HG03571 (cell line): Measurements from ENCODE around the gene GAST.

Experiments used
- ATAC-seq: cut with Tn5 transposase; IDR thresholded peaks from one replicate; pipeline ENCODE4 v1.9.1; 2021; ENCODE audit not compliant: unreplicated experiment

GAST gene

GRCh38 chr17:41707803-41708669, 4.1 kb upstream of the GAST start:
- no peak for ATAC-seq

GRCh38 chr17:41710472-41711090, 1.6 kb upstream of the GAST start:
- no peak for ATAC-seq

GRCh38 chr17:41717408-41718286, 5.5 kb downstream of the GAST start:
- no peak for ATAC-seq

- no peak for ATAC-seq
These were observed 6.1 kb downstream of the GAST start for GRCh38 chr17:41718287-41718645.

- ATAC-seq = no peak
These were observed 10.1 kb downstream of the GAST start for GRCh38 chr17:41722231-41722630.

- no peak for ATAC-seq
These were observed 11.8 kb downstream of the GAST start for GRCh38 chr17:41723801-41724475.

- no peak for ATAC-seq
These were observed 12.4 kb downstream of the GAST start for GRCh38 chr17:41724476-41725050.

- ATAC-seq = no peak
These were observed 13.0 kb downstream of the GAST start for GRCh38 chr17:41725134-41725533.

GRCh38 chr17:41728056-41728455, 15.9 kb downstream of the GAST start:
- ATAC-seq = no peak

- ATAC-seq = no peak
These were observed 18.3 kb downstream of the GAST start for GRCh38 chr17:41730479-41730878.

- no peak for ATAC-seq
These were observed 19.7 kb downstream of the GAST start for GRCh38 chr17:41731836-41732235.

- ATAC-seq = no peak
These were observed 21.4 kb downstream of the GAST start for GRCh38 chr17:41733348-41734138.

- ATAC-seq = no peak
These were observed 22.2 kb downstream of the GAST start, which contains the start of gene HAP1 for GRCh38 chr17:41734139-41734948. HAP1 (minus strand) TSS chr17:41734643; CDS start chr17:41734634, 9 bp downstream.

- no peak for ATAC-seq
These were observed 22.8 kb downstream of the GAST start for GRCh38 chr17:41734949-41735313.

GRCh38 chr17:41735744-41736143, 23.6 kb downstream of the GAST start:
- no peak for ATAC-seq

GRCh38 chr17:41736983-41737679, 25.0 kb downstream of the GAST start:
- ATAC-seq = no peak

- no peak for ATAC-seq
These were observed 25.5 kb downstream of the GAST start for GRCh38 chr17:41737680-41738023.

GRCh38 chr17:41738077-41738800, 26.1 kb downstream of the GAST start:
- ATAC-seq = no peak
